Heart right ventricle (tissue), 16 donors: Measurements from ENCODE around the gene CSF3R. TPM values are rescaled to one million over a fixed set of nuclear protein-coding genes. Genes with fewer than 3 reads are reported as not detected.

Source experiments
- ATAC-seq, 8 donors: fragments of 200-7000 bp; cut with Tn5 transposase; one replicate each; pipeline ENCODE4 v1.9.1; 2020; ENCODE audit warnings: mild to moderate bottlenecking in 8 of 8, moderate library complexity in 8 of 8, moderate number of reproducible peaks in 1 of 8
- DNase-seq, 2 donors: peaks; one replicate each; pipeline ENCODE4 v3.0.0-alpha.2; 2020
- H3K27ac ChIP-seq, 10 donors: fragments of 200-600 bp; sonication (generic) in 2 of 10; one replicate each; pipeline versions ENCODE4 v1.5.0 to v1.8.0; 2020 to 2022; ENCODE audit warnings: mild to moderate bottlenecking in 3 of 10
- H3K27me3 ChIP-seq, 7 donors: fragments of 200-600 bp; one replicate each; pipeline ENCODE4 v1.8.0; 2021 to 2022; ENCODE audit warnings: mild to moderate bottlenecking in 2 of 7
- H3K36me3 ChIP-seq, 9 donors: fragments of 200-600 bp; sonication (generic) in 1 of 9; one replicate each; pipeline versions ENCODE4 v1.5.0 to v1.8.0; 2020 to 2022; ENCODE audit warnings: mild to moderate bottlenecking in 2 of 9
- H3K4me1 ChIP-seq, 9 donors: fragments of 200-600 bp; sonication (generic) in 1 of 9; one replicate each; pipeline versions ENCODE4 v1.5.0 to v1.8.0; 2020 to 2022; ENCODE audit warnings: mild to moderate bottlenecking in 4 of 9
- H3K4me3 ChIP-seq, 10 donors: fragments of 200-600 bp; sonication (generic) in 2 of 10; one replicate each; pipeline versions ENCODE4 v1.5.0 to v1.8.0; 2020 to 2022; ENCODE audit warnings: mild to moderate bottlenecking in 7 of 10, moderate library complexity in 2 of 10
- H3K9me3 ChIP-seq, 11 donors: fragments of 200-600 bp in 10 of 11; sonication (generic) in 2 of 11; one replicate each; pipeline versions ENCODE4 v1.5.0 to v1.8.0; 2013 to 2022; ENCODE audit warnings: mild to moderate bottlenecking in 2 of 11, control low read depth in 1 of 11, moderate library complexity in 1 of 11
- CTCF ChIP-seq, 9 donors: fragments of 200-600 bp; sonication (generic) in 2 of 9; IDR thresholded peaks; one replicate each; pipeline versions ENCODE4 v1.5.0 to v1.8.0; 2021 to 2022; ENCODE audit warnings: antibody characterized with exemption in 9 of 9, mild to moderate bottlenecking in 5 of 9, moderate library complexity in 1 of 9
- WGBS, 2 donors: extraction: QIAGEN DNeasy Blood & Tissue Kit; methylation state at CpG; one replicate each; pipeline ENCODE4 v1.1.7; 2013; ENCODE audit warnings: inconsistent platforms in 1 of 2; 5-methylcytosine and 5-hydroxymethylcytosine counted together
- intact Hi-C, 10 donors: fragments of 100-400 bp; cut with DNase I; formaldehyde crosslinking; loops; one replicate each; pipeline versions ENCODE4 v1.11.1 to v1.14.2; 2022
- polyA plus RNA-seq, 2 donors: library from polyadenylated mRNA; stranded (reverse); fragments of 200-250 nt; gene quantifications; one replicate each; pipeline ENCODE4 v1.2.3, GENCODE V29; 2013
- total RNA-seq, 10 donors: library from RNA; stranded (reverse); fragmentation: NEBNext Ultra II Directional in 3 of 10; extraction: Animal tissue kit (Norgen Biotek cat#: 25700) in 3 of 10; gene quantifications; one replicate each; pipeline versions ENCODE4 v1.2.1 to v1.2.4, GENCODE V29; 2021 to 2023
- donor health status: Arrhythmogenic right ventricular cardiomyopathy.
- donor health status: ischemic (EF 13 %, LVEDD 7.1; RV severe dilation, severe dysfunction).
- donor health status: healthy with polysubstance abuse.
- donor health status: DM: no; HTN: yes; CAD: no.
- donor health status: DM: no; HTN: no; CAD: no.
- donor health status: ischemic (EF 25% LVEDD 6.9; RV normal size, moderate dysfunction).
- donor health status: ischemic (EF 25% LVEDD 5.7; RV mildly dilated, moderate dysfunction).
- donor health status: healthy.
- donor health status: DM: yes; HTN: yes; CAD: no.
- donor health status: Ischemic cardiomyopathy.
- donor health status: ischemic (EF 35%, LVEDD 5.7; RV mildly dilated, moderate dysfunction).
- donor health status: nonischemic (EF 11% LVEDD 7.7; RV severe dilation, severe dysfunction).
- donor health status: DM: yes; HTN: yes; CAD: no.
- donor health status: PGD.
- donor health status: ischemic (EF 29% LVEDD 5.4; RV normal size, mild dysfunction).
- donor health status: nonischemic (EF 23%, LVEDD 6.1; RV moderate dilation, normal function).

Gene CSF3R
- total and polyA plus RNA-seq, 12 donors: 1.8 to 13.9 (median 4.2) TPM

GRCh38 chr1:36420836-36421317 is 61.8 kb downstream of the CSF3R start:
- intact Hi-C loops: loop anchor here (1.0 to 10.0 kb wide), 10 partner anchors 78 to 326 kb away; partner anchors contain the start of gene TRAPPC3 (in 1 of the 10)
- ATAC-seq: peak; percentile 89 to 98 (median 94)
- H3K36me3 ChIP-seq: peaks cover 0 to 49% (median 4%) of the 10 kb centered on the region in 9 donors
- H3K9me3 ChIP-seq: no peaks in the 10 kb centered on the region
- no peak overlapping the region for H3K4me3 ChIP-seq
- H3K27me3 ChIP-seq: no peaks in the 10 kb centered on the region
- peak; percentile 90 to 97 (median 95) for TF ChIP-seq CTCF (IDR thresholded peaks at IDR 0.05)
- H3K27ac ChIP-seq: peak overlapping the region in 2 of 10 donors; percentile 8 to 60
- DNase-seq: peak; percentile 90 to 91
- H3K4me1 ChIP-seq: peaks cover 4 to 18% (median 13%) of the 10 kb centered on the region in 9 donors
- WGBS, 2 donors: 12 to 17% methylated on average over 13 of the region's 13 CpGs

DNA sequence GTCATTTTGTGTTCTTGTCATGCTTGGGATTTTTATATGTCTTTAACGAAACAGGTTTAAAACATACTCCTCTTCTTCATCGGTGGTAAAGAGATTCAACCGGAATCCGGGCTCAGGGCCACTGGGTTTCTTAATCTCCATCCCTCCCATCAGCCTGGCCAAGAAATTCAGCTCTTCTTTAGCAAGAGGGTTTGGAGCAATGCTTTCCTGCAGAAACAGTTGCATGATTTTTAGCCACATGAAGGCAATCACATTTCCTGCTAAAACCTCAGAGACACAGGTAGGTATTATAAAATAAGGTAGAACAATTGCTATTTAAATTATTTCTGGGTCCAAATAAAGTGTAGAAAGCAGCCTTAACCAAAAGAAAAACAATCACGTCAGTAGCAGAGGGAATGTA is 62.3 kb downstream of the CSF3R start:
- ATAC-seq (peak in 2 of 8 donors; percentile 36 to 64), DNase-seq (no peak)
- intact Hi-C loops: loop anchor here (1.0 to 10.0 kb wide), 9 partner anchors 78 to 326 kb away; partner anchors contain the start of gene TRAPPC3 (in 1 of the 10)
- Histone ChIP-seq H3K4me3 (no peak overlapping the region), H3K36me3 (peaks cover 0 to 48% (median 4%) of the 10 kb centered on the region in 9 donors), H3K4me1 (peaks cover 4 to 18% (median 13%) of the 10 kb centered on the region in 9 donors), H3K27ac (peak overlapping the region in 2 of 10 donors; percentile 8 to 60), H3K9me3 (no peaks in the 10 kb centered on the region), H3K27me3 (no peaks in the 10 kb centered on the region)
- 29 to 40% methylated on average over 5 of the region's 5 CpGs for WGBS, 2 donors
- TF ChIP-seq CTCF (IDR thresholded peaks at IDR 0.05): no peak

GRCh38 chr1:36419569-36419968 is 63.1 kb downstream of the CSF3R start:
- no peak for TF ChIP-seq CTCF (IDR thresholded peaks at IDR 0.05)
- H3K36me3 ChIP-seq: peaks cover 0 to 39% (median 4%) of the 10 kb centered on the region in 9 donors
- no peak for DNase-seq
- no peaks in the 10 kb centered on the region for H3K27me3 ChIP-seq
- no peak overlapping the region for H3K4me3 ChIP-seq
- no peak overlapping the region for H3K27ac ChIP-seq
- H3K9me3 ChIP-seq: no peaks in the 10 kb centered on the region
- intact Hi-C loops: loop anchor here in 3 of 10 donors (5.0 to 10.0 kb wide), 3 partner anchors 72 to 285 kb away; partner anchors contain the start of gene SH3D21 (in 2 of the 3)
- H3K4me1 ChIP-seq: peaks cover 4 to 18% (median 13%) of the 10 kb centered on the region in 9 donors
- WGBS, 2 donors: 85 to 91% methylated on average over 4 of the region's 4 CpGs
- ATAC-seq: peak in 1 of 8 donors; percentile 6

- Histone ChIP-seq H3K27ac (no peak overlapping the region), H3K36me3 (peaks cover 0 to 35% (median under 1%) of the 10 kb centered on the region in 9 donors), H3K4me1 (peaks cover 4 to 18% (median 13%) of the 10 kb centered on the region in 9 donors), H3K4me3 (no peak overlapping the region), H3K27me3 (no peaks in the 10 kb centered on the region), H3K9me3 (no peaks in the 10 kb centered on the region)
- DNase-seq: no peak
- intact Hi-C loops: loop anchor here in 3 of 10 donors (5.0 to 10.0 kb wide), 3 partner anchors 72 to 284 kb away; partner anchors contain the start of gene SH3D21 (in 2 of the 3)
- ATAC-seq: peak in 3 of 8 donors; percentile 13 to 33 (median 27)
- 45 to 58% methylated on average over 3 of the region's 3 CpGs for WGBS, 2 donors
- no peak for TF ChIP-seq CTCF (IDR thresholded peaks at IDR 0.05)
These were observed 63.6 kb downstream of the CSF3R start for GRCh38 chr1:36419140-36419539.
